ENCODE results near the gene LPP.

The LPP gene

GRCh38 chr3:188253123-188253793 lies 99.3 kb downstream of the LPP start:
- no peak for DNase-seq (ENCODE audit: low read depth)

- no peak for DNase-seq (ENCODE audit: low read depth)
These were observed 100.0 kb downstream of the LPP start for GRCh38 chr3:188253800-188254452.

- no peak for DNase-seq (ENCODE audit: low read depth)
These were observed 100.6 kb downstream of the LPP start for GRCh38 chr3:188254520-188255070.

GRCh38 chr3:188255190-188255589 lies 101.2 kb downstream of the LPP start:
- DNase-seq (ENCODE audit: low read depth): no peak

- DNase-seq (ENCODE audit: low read depth): no peak
These were observed 102.8 kb downstream of the LPP start for GRCh38 chr3:188256758-188257157.

- no peak for DNase-seq (ENCODE audit: low read depth)
These were observed 103.5 kb downstream of the LPP start for GRCh38 chr3:188257384-188258026.

- DNase-seq (ENCODE audit: low read depth): no peak
These were observed 105.2 kb downstream of the LPP start for GRCh38 chr3:188259191-188259590.

GRCh38 chr3:188259596-188259995 lies 105.6 kb downstream of the LPP start:
- no peak for DNase-seq (ENCODE audit: low read depth)

GRCh38 chr3:188261011-188261410 lies 107.1 kb downstream of the LPP start:
- no peak for DNase-seq (ENCODE audit: low read depth)

GRCh38 chr3:188262488-188262887 lies 108.5 kb downstream of the LPP start:
- no peak for DNase-seq (ENCODE audit: low read depth)

- DNase-seq (ENCODE audit: low read depth): no peak
These were observed 109.1 kb downstream of the LPP start for GRCh38 chr3:188262913-188263683.

GRCh38 chr3:188264226-188265207 lies 110.6 kb downstream of the LPP start:
- no peak for DNase-seq (ENCODE audit: low read depth)

- no peak for DNase-seq (ENCODE audit: low read depth)
These were observed 112.8 kb downstream of the LPP start for GRCh38 chr3:188266562-188267274.

GRCh38 chr3:188267790-188268335 lies 113.9 kb downstream of the LPP start:
- DNase-seq (ENCODE audit: low read depth): no peak

GRCh38 chr3:188268336-188268735 lies 114.4 kb downstream of the LPP start:
- DNase-seq (ENCODE audit: low read depth): no peak

GRCh38 chr3:188269040-188269439 lies 115.1 kb downstream of the LPP start:
- DNase-seq (ENCODE audit: low read depth): no peak

GRCh38 chr3:188270423-188270972 lies 116.5 kb downstream of the LPP start:
- DNase-seq (ENCODE audit: low read depth): no peak

GRCh38 chr3:188271226-188271914 lies 117.4 kb downstream of the LPP start:
- no peak for DNase-seq (ENCODE audit: low read depth)

Data from activated T-cell treated with anti-CD3 and anti-CD28 coated beads for 48 hours (primary cell).